ENCODE results near the gene IL32. TPM values are rescaled to one million over a fixed set of nuclear protein-coding genes. Genes with fewer than 3 reads are reported as not detected.

The IL32 gene
- total RNA-seq, 3 donors from 2014 or later (not counting 1 experiment from before 2014, with no cell fraction given), result 305 to 562 (median 319) TPM

- DNase-seq (no peak), ATAC-seq (no peak)
- H3K9me3 Mint-ChIP-seq, result no peaks in the 10 kb centered on the region
- no peak overlapping the region for H3K4me3 ChIP-seq (ENCODE audit: low read length)
- no peaks in the 10 kb centered on the region for H3K9me3 ChIP-seq (ENCODE audit: control insufficient read depth, insufficient read depth, low read length)
- no peaks in the 10 kb centered on the region for H3K27me3 Mint-ChIP-seq (ENCODE audit: low read depth in 2 of 2)
- TF ChIP-seq CTCF (IDR thresholded peaks at IDR 0.05), result no peak
- intact Hi-C loops (cut with micrococcal nuclease), result no loop called here
- no peaks in the 10 kb centered on the region for H3K4me1 Mint-ChIP-seq
- no peaks in the 10 kb centered on the region for H3K36me3 Mint-ChIP-seq
- 90% methylated on average over 14 of the region's 14 CpGs for WGBS (ENCODE audit: insufficient coverage)
- H3K4me1 ChIP-seq (ENCODE audit: control insufficient read depth, insufficient read depth, low read length), result no peaks in the 10 kb centered on the region
- no peak overlapping the region for H3K27ac ChIP-seq (ENCODE audit: low read length)
- no peaks in the 10 kb centered on the region for H3K36me3 ChIP-seq (ENCODE audit: control insufficient read depth, insufficient read depth, low read length)
- H3K27me3 ChIP-seq (ENCODE audit: control insufficient read depth, insufficient read depth, low read length), result no peaks in the 10 kb centered on the region
- H3K4me3 Mint-ChIP-seq, result no peak overlapping the region
- no peak overlapping the region for H3K27ac Mint-ChIP-seq
These were observed 50.1 kb downstream of the IL32 start for GRCh38 chr16:3115561-3115960.

- no peaks in the 10 kb centered on the region for H3K9me3 Mint-ChIP-seq
- H3K36me3 ChIP-seq (ENCODE audit: control insufficient read depth, insufficient read depth, low read length), result no peaks in the 10 kb centered on the region
- no peaks in the 10 kb centered on the region for H3K9me3 ChIP-seq (ENCODE audit: control insufficient read depth, insufficient read depth, low read length)
- no peaks in the 10 kb centered on the region for H3K36me3 Mint-ChIP-seq
- TF ChIP-seq CTCF (IDR thresholded peaks at IDR 0.05), result no peak
- no peaks in the 10 kb centered on the region for H3K27me3 ChIP-seq (ENCODE audit: control insufficient read depth, insufficient read depth, low read length)
- H3K4me1 ChIP-seq (ENCODE audit: control insufficient read depth, insufficient read depth, low read length), result peaks cover under 1% of the 10 kb centered on the region
- ATAC-seq, result no peak
- no peaks in the 10 kb centered on the region for H3K27me3 Mint-ChIP-seq (ENCODE audit: low read depth in 2 of 2)
- H3K27ac ChIP-seq (ENCODE audit: low read length), result no peak overlapping the region
- 92% methylated on average over 16 of the region's 16 CpGs for WGBS (ENCODE audit: insufficient coverage)
- H3K4me1 Mint-ChIP-seq, result peaks cover under 1% of the 10 kb centered on the region in 2 donors
- intact Hi-C loops (cut with micrococcal nuclease), result no loop called here
- no peak overlapping the region for H3K4me3 ChIP-seq (ENCODE audit: low read length)
- no peak overlapping the region for H3K27ac Mint-ChIP-seq
- no peak overlapping the region for H3K4me3 Mint-ChIP-seq
- no peak for DNase-seq
These were observed 52.9 kb downstream of the IL32 start for GRCh38 chr16:3118204-3118790.

GRCh38 chr16:3118846-3119245, 53.4 kb downstream of the IL32 start:
- Histone ChIP-seq H3K9me3 (ENCODE audit: control insufficient read depth, insufficient read depth, low read length) (no peaks in the 10 kb centered on the region), H3K36me3 (ENCODE audit: control insufficient read depth, insufficient read depth, low read length) (no peaks in the 10 kb centered on the region), H3K27me3 (ENCODE audit: control insufficient read depth, insufficient read depth, low read length) (no peaks in the 10 kb centered on the region), H3K27ac (ENCODE audit: low read length) (no peak overlapping the region), H3K4me1 (ENCODE audit: control insufficient read depth, insufficient read depth, low read length) (peaks cover 6% of the 10 kb centered on the region), H3K4me3 (ENCODE audit: low read length) (no peak overlapping the region)
- TF ChIP-seq CTCF (IDR thresholded peaks at IDR 0.05), result no peak
- WGBS (ENCODE audit: insufficient coverage), result 95% methylated on average over 20 of the region's 20 CpGs
- Mint-ChIP-seq H3K27ac (no peak overlapping the region), H3K4me3 (no peak overlapping the region), H3K4me1 (peaks cover 6% of the 10 kb centered on the region in 2 donors), H3K9me3 (no peaks in the 10 kb centered on the region), H3K27me3 (ENCODE audit: low read depth in 2 of 2) (no peaks in the 10 kb centered on the region), H3K36me3 (no peaks in the 10 kb centered on the region)
- no peak for ATAC-seq
- intact Hi-C loops (cut with micrococcal nuclease), result no loop called here
- no peak for DNase-seq

Other genes starting within 250 kb of the IL32 start
- 1 to 10 TPM in 1 of 3 donors, under 1 TPM in 1, not detected in 1; 0.64 to 6.6 TPM for gene PRSS21, start 248.4 kb upstream of the IL32 start, total RNA-seq
- gene ZG16B, start 235.3 kb upstream of the IL32 start, total RNA-seq, result 1 to 10 TPM in 2 of 3 donors, under 1 TPM in 1; 0.78 to 1.5 (median 1.1) TPM
- gene PRSS22, start 207.5 kb upstream of the IL32 start, total RNA-seq, result 1 to 10 TPM; 1.5 to 7.7 (median 3.3) TPM
- 10 to 100 TPM; 12.0 to 12.7 (median 12.6) TPM for gene FLYWCH2, start 182.4 kb upstream of the IL32 start, total RNA-seq
- 100 to 1,000 TPM in 2 of 3 donors, 10 to 100 TPM in 1; 85.1 to 148 (median 130) TPM for gene FLYWCH1, start 153.7 kb upstream of the IL32 start, total RNA-seq
- under 1 TPM in 1 of 3 donors, not detected in 2; 0.16 TPM for gene KREMEN2, start 101.4 kb upstream of the IL32 start, total RNA-seq
- 1 to 10 TPM; 2.9 to 4.4 (median 3.5) TPM for gene PAQR4, start 96.3 kb upstream of the IL32 start, total RNA-seq
- gene PKMYT1, start 85.2 kb upstream of the IL32 start, total RNA-seq, result 1 to 10 TPM; 2.6 to 5.9 (median 3.5) TPM
- gene CLDN9, start 52.7 kb upstream of the IL32 start, total RNA-seq, result under 1 TPM in 2 of 3 donors, not detected in 1; 0.34 to 0.35 TPM
- not detected for gene CLDN6, start 47.5 kb upstream of the IL32 start, total RNA-seq
- gene TNFRSF12A, start 45.3 kb upstream of the IL32 start, total RNA-seq, result 1 to 10 TPM; 2.4 to 3.7 (median 3.1) TPM
- 10 to 100 TPM; 15.4 to 21.8 (median 16.0) TPM for gene HCFC1R1, start 41.7 kb upstream of the IL32 start, total RNA-seq
- gene THOC6, start 41.6 kb upstream of the IL32 start, total RNA-seq, result 10 to 100 TPM; 17.1 to 21.5 (median 17.2) TPM
- gene BICDL2, start 28.7 kb upstream of the IL32 start, total RNA-seq, result not detected
- 10 to 100 TPM in 1 of 3 donors, 1 to 10 TPM in 2; 2.0 to 62.2 (median 5.6) TPM for gene MMP25, start 19.1 kb upstream of the IL32 start, total RNA-seq
- under 1 TPM; 0.65 to 0.96 (median 0.77) TPM for gene ZSCAN10, start 33.7 kb downstream of the IL32 start, total RNA-seq
- under 1 TPM in 1 of 3 donors, not detected in 2; 0.16 TPM for gene ZNF205, start 46.9 kb downstream of the IL32 start, total RNA-seq
- 1 to 10 TPM; 4.8 to 6.8 (median 5.1) TPM for gene ZNF213, start 69.4 kb downstream of the IL32 start, total RNA-seq
- not detected for gene OR1F1, start 122.6 kb downstream of the IL32 start, total RNA-seq
- 10 to 100 TPM in 1 of 3 donors, 1 to 10 TPM in 2; 5.3 to 10.9 (median 5.6) TPM for gene ZNF200, start 169.5 kb downstream of the IL32 start, total RNA-seq
- gene MEFV, start 191.0 kb downstream of the IL32 start, total RNA-seq, result 1 to 10 TPM; 2.4 to 6.2 (median 5.4) TPM
- 10 to 100 TPM; 25.7 to 38.8 (median 28.1) TPM for gene ZNF263, start 217.9 kb downstream of the IL32 start, total RNA-seq
- 1 to 10 TPM; 3.7 to 9.1 (median 3.7) TPM for gene TIGD7, start 239.8 kb downstream of the IL32 start, total RNA-seq
- gene ZNF75A, start 239.9 kb downstream of the IL32 start, total RNA-seq, result 10 to 100 TPM; 30.6 to 44.6 (median 39.0) TPM

Data from natural killer cell (primary cell).